Stimulated activated CD8-positive, alpha-beta memory T cell treated with anti-CD3 and anti-CD28 coated beads, Interleukin-7, amount 100 ng/mL, for 24 hours (primary cell): ENCODE results near the gene SPOUT1.
"Not testable (repeated sequence)": the region's sequence is repeated elsewhere in the genome, so short reads cannot be mapped to it uniquely, and the experiment has no call there.

Experiments
- DNase-seq: peaks from one replicate; pipeline ENCODE4 v3.0.0-alpha.2; 2020; ENCODE audit warnings: low read depth

The SPOUT1 gene

DNA sequence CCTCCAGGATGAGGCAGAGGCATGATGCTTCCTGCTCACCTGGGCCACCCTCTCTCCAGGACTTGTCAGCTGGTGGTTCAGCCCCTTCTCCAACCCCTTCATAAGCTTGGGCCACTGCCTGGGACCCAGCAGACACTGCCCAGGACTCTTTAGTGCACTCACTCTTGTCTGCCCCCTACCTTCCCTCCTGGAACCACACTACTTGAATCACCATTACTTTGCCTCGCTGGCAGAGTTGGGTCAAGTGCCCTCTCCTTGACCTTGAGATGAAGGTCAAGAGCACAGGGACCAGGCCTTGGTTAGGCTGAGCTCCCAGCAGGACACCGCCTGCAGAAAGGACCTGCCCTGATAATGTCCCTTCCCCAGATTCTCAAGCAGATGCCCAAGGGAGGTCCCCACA, 19.8 kb downstream of the SPOUT1 start:
- DNase-seq: no peak

- DNase-seq: no peak
These were observed 20.5 kb downstream of the SPOUT1 start for GRCh38 chr9:128809036-128809599.

GRCh38 chr9:128808543-128808942, 21.1 kb downstream of the SPOUT1 start:
- no peak for DNase-seq

DNA sequence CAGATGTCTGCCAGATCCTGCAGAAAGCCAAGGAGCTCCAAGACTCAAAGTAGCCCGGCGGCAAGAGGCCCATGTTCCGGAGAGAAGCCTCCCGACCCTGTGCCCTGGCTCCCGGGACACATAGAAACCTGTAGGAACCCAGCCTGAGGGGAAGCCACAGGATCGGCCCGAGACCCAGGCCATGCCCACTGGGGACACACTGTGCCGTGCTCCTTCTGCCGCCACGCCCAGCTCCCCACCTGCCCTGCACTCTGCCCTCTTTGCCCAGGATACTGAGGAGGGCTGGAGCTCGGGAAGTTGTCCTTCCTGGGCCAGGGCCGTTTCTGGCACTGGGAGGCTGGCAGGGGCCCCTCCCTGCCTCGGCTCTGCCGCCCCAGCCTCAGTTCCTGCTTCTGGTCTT, 21.8 kb downstream of the SPOUT1 start:
- DNase-seq: no peak

GRCh38 chr9:128805661-128806060, 23.9 kb downstream of the SPOUT1 start:
- DNase-seq: no peak

- no peak for DNase-seq
These were observed 27.1 kb downstream of the SPOUT1 start for GRCh38 chr9:128802482-128802881.

DNA sequence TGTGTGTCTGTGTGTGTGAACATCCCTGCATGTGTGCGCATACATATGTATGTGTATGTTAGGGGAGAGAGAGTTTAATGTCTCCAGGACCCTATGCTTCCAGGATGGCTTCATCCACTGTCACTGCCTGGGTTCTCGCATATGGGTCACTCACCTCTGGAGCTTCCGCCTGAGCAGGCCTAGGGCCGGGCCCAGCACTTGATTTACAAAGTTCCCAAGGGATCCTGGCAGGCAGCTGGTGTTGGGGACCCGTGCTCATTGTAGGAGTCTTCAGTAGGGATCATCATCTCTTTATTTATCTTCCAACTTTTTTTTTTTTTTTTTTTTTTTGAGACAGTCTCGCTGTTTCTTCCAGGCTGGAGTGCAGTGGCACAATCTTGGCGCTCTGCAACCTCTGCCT, 29.5 kb downstream of the SPOUT1 start:
- no peak for DNase-seq

DNA sequence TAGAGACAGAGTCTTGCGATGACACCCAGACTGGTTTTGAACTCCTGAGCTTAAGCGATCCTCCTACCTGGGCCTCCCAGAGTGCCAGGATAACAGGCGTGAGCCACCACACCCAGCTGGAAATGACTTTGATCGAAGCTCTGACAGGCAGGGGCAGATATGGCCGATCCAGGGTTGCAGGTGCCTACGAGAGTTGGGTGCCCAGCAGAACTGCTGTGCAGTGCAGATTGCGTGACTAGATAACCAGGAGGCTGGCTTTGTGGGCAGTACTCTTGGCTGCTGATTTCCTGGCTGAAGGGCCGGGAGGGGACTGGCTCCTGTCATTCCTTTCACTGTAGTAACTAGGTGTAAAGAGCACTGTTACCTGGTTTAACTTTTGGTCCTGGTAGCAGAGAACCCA, 30.7 kb downstream of the SPOUT1 start:
- DNase-seq: no peak

GRCh38 chr9:128794961-128795360, 34.6 kb downstream of the SPOUT1 start:
- not testable (repeated sequence) for DNase-seq

DNA sequence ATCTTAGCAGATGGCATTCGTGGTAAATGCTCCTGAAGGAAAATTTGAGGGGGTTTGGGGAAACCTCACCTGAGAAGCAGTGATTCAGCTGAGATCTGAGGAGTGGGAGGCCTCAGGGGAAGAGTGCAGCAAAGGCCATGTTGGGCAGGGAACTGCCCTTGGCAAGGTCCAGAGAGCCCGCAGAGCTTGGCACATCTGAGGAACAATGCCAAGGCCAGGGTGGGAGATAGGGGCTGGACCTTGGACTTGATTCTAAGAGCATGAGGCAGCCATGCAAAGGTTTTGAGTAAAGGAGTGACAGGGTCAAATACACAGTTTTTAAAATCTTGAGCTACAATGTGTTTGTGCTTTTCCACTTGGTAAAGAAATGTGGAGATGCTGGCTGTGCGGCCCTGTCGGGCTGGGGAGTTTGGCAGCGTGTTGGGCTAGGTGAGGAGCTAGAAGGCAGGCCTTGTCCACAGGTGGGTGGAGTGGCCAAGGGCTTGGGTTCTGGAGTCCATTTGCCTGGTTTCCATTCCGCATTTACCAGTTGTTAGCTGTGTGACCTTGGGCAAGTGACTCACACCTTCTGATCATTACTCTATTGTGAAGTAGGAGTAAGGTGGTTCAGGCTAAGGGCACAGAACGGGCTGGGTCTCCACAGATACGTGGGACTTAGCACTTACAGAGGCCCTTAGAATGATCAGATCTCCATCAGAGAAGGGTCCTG, 36.5 kb downstream of the SPOUT1 start:
- no peak for DNase-seq

DNA sequence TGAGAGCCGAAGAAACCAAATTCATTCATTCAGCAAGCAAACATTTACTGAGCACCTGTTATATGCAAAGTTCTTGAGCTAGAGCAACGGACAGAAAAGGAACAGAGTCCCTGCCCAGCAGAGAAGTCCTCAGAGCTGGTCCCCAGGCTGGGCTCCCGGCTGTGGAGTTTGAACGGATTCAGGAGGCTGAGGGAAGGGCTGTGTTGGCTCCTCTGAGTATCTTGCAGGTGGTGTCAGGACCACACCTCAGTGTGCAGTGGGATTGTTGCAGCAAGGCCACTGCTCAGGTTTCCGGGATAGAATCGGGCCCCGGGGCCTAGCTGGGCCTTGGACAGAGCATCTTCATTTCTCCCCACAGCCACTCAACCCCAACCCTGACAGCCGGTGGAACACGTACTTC, 37.5 kb downstream of the SPOUT1 start:
- no peak for DNase-seq

GRCh38 chr9:128790536-128790935, 39.1 kb downstream of the SPOUT1 start:
- DNase-seq: no peak

DNA sequence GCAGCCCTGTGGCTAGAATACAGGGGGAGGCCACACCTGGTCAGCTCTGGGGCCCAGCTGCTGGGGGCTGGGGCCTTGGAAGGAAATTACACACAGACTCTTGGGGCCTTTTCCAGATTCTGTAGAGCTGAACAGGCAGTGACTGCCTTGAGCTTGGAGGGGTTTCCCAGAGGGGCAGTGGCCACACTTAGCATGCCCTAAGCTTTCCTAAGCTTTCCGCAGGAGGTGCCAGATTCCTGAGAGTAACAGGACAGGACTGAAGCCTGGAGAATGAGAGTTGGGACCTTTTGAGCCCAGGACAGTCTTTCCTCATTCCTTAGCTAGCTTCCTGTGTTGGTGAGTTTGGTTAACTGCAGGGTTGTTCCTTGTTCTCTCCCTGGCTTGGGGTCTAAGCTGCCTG, 41.1 kb downstream of the SPOUT1 start:
- no peak for DNase-seq

- DNase-seq: no peak
These were observed 41.9 kb downstream of the SPOUT1 start for GRCh38 chr9:128787659-128788058.

DNA sequence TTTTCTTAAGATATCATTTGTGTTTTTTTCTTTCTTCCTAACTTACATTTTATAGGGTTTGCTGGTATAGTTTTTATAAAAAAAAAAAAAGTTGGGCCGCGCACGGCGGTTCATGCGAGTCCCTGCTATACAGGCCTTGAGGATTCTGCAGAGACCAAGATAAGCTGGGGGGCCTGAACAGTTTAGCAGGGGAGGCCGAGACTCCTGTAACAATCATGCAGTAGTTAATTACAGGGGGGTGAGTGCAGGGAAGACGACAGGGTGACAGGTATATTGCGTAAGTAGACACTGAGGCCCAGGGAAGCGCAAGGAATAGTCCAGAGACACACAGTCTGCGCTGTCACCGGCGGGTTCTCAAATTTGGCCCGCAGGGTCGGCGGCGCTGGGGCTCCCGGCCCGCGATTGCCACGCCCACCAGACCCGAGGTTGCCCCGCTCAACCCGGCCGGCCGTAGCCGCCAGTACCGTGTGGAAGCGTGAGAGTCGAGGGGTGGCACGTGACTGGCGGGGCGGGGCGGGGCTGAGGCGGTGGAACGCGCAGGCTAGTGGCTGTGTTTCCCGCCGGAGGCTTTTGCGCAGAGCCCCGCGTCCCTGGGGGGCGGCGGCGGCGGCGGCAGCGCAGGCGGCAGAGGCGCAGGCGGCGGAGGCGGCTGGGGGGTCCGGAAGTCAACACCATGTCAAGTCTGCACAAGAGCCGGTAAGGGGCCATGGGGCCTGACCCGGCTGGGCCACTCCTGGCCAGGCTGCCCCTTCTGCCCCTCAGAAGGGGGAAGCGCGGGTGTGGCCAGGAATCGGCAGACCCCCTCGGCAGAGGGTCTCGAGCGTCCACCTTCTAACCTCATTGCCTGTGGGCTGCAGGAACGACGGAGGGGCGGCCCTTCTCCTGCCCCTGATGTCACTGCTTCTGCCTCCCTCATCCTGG, 42.7 kb downstream of the SPOUT1 start, which contains the start of gene TBC1D13:
Gene TBC1D13, plus strand, starts transcription at position 573 of the 921 bp plus-strand sequence. Its CDS starts 101 bp downstream, at position 674.
- DNase-seq: peak; percentile 84

- no peak for DNase-seq
These were observed 44.2 kb downstream of the SPOUT1 start for GRCh38 chr9:128785427-128785826.

DNA sequence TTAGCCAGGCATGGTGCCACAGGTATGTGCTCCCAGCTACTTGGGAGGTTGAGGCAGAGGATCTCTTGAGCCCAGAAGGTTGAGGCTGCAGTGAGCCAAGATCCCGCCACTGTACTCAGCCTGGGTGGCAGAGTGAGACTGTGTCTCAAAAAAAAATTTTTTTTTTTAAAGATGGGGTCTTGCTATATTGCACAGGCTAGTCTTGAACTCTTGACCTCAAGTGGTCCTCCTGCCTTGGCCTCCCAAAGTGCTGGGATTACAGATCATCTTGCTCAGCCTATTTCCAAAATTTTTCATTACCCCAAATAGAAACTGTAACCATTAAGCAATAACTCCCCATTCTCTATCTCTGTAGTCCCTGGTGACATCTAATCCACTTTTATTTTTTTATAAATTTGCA, 46.9 kb downstream of the SPOUT1 start:
- DNase-seq: no peak

GRCh38 chr9:128781187-128782070, 48.2 kb downstream of the SPOUT1 start:
- no peak for DNase-seq

DNA sequence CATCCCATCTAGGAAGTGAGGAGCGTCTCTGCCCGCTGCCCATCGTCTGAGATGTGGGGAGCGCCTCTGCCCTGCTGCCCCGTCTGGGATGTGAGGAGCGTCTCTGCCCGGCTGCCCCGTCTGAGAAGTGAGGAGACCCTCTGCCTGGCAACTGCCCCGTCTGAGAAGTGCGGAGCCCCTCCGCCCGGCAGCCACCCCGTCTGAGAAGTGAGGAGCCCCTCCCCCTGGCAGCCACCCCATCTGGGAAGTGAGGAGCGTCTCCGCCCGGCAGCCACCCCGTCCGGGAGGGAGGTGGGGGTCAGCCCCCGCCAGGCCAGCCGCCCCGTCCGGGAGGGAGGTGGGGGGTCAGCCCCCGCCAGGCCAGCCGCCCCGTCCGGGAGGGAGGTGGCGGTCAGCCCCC, 49.5 kb downstream of the SPOUT1 start:
- not testable (repeated sequence) for DNase-seq

GRCh38 chr9:128774804-128775203, 54.8 kb downstream of the SPOUT1 start:
- DNase-seq: no peak

DNA sequence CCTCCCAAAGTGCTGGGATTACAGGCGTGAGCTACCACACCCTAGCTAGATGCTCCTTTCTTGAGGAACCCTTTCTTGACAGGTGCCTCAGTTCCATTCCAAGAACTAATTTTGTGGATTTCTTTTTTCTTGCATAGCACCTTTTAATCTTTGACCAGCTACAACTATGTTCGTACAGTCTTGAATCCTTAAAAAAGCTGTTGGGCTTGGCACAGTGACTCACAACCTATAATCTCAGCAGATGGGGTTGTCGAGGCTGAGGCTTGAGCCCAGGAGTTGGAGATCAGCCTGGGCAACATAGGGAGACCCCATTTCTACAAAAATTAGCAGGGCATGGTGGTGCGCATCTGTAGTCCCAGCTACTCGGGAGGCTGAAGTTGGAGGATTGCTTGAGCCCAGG, 56.5 kb downstream of the SPOUT1 start:
- DNase-seq: no peak
